ENCODE data around the gene SRCIN1. TPM values are rescaled to one million over a fixed set of nuclear protein-coding genes. Genes with fewer than 3 reads are reported as not detected.

Gene SRCIN1
- total RNA-seq, 1 experiment from 2014 or later = 2.6 TPM

- DNase-seq = no peak
- Histone ChIP-seq H3K4me1 (ENCODE audit: insufficient read depth, low read length) (no peaks in the 10 kb centered on the region), H3K9me3 (ENCODE audit: low read length) (no peaks in the 10 kb centered on the region), H4K20me1 (ENCODE audit: low read length) (no peaks in the 10 kb centered on the region), H2AFZ (ENCODE audit: low read length) (no peak overlapping the region), H3K36me3 (ENCODE audit: low read depth, low read length) (no peaks in the 10 kb centered on the region), H3F3A (ENCODE audit: low read length, unreplicated experiment) (no peaks in the 10 kb centered on the region), H3K79me2 (ENCODE audit: low read length) (no peaks in the 10 kb centered on the region), H3K9me2 (replicated peaks; ENCODE audit: low read length) (no peaks in the 10 kb centered on the region), H3K27ac (ENCODE audit: low read length) (no peak overlapping the region), H3K4me3 (ENCODE audit: low read length) (0 out of 2 replicates have a peak overlapping the region, but pooled peaks have one; percentile 21), H3K9ac (ENCODE audit: low read length) (no peak overlapping the region), H3K27me3 (ENCODE audit: low read length) (peaks cover 13% of the 10 kb centered on the region), H3K4me2 (ENCODE audit: low read length) (peak overlapping the region; percentile 37; the same call in 1 of the 2 replicates)
- ATAC-seq = no peak
- intact Hi-C loops (cut with micrococcal nuclease) = no loop called here
- no TSS peak for BruUV-seq (replicated peaks)
- POLR2A ChIA-PET (ENCODE audit: unreplicated experiment) = no interaction called here
- no peak for TF ChIP-seq EZH2phosphoT487 (IDR thresholded peaks at IDR 0.05; ENCODE audit: borderline replicate concordance, low read length)
- TF ChIP-seq EZH2 (IDR thresholded peaks at IDR 0.05; ENCODE audit: low read length, unreplicated experiment) = no peak
- TF ChIP-seq CTCF (conservative IDR thresholded peaks at IDR 0.05; ENCODE audit: low read depth, low read length) = no peak
- CTCF ChIA-PET = no interaction called here
Measured at GRCh38 chr17:38571833-38572668, 33.7 kb downstream of the SRCIN1 start.

GRCh38 chr17:38569701-38570512 is 35.8 kb downstream of the SRCIN1 start:
- no peak overlapping the region for H3K4me3 ChIP-seq (ENCODE audit: low read length)
- no peaks in the 10 kb centered on the region for H3K36me3 ChIP-seq (ENCODE audit: low read depth, low read length)
- no TSS peak for BruUV-seq (replicated peaks)
- CTCF ChIA-PET = no interaction called here
- intact Hi-C loops (cut with micrococcal nuclease) = no loop called here
- no peaks in the 10 kb centered on the region for H4K20me1 ChIP-seq (ENCODE audit: low read length)
- no peaks in the 10 kb centered on the region for H3F3A ChIP-seq (ENCODE audit: low read length, unreplicated experiment)
- no peak for DNase-seq
- H3K4me2 ChIP-seq (ENCODE audit: low read length) = no peak overlapping the region
- H2AFZ ChIP-seq (ENCODE audit: low read length) = no peak overlapping the region
- H3K79me2 ChIP-seq (ENCODE audit: low read length) = no peaks in the 10 kb centered on the region
- POLR2A ChIA-PET (ENCODE audit: unreplicated experiment) = no interaction called here
- ATAC-seq = no peak
- no peaks in the 10 kb centered on the region for H3K4me1 ChIP-seq (ENCODE audit: insufficient read depth, low read length)
- H3K9me2 ChIP-seq (replicated peaks; ENCODE audit: low read length) = no peaks in the 10 kb centered on the region
- no peak overlapping the region for H3K27ac ChIP-seq (ENCODE audit: low read length)
- H3K9me3 ChIP-seq (ENCODE audit: low read length) = no peaks in the 10 kb centered on the region
- peaks cover 13% of the 10 kb centered on the region for H3K27me3 ChIP-seq (ENCODE audit: low read length)
- TF ChIP-seq CTCF (conservative IDR thresholded peaks at IDR 0.05; ENCODE audit: low read depth, low read length) (no peak), EZH2phosphoT487 (IDR thresholded peaks at IDR 0.05; ENCODE audit: borderline replicate concordance, low read length) (no peak), EZH2 (IDR thresholded peaks at IDR 0.05; ENCODE audit: low read length, unreplicated experiment) (no peak)
- no peak overlapping the region for H3K9ac ChIP-seq (ENCODE audit: low read length)

Data from PC-3 (cell line).